ENCODE data around the gene PRMT7.

DNA sequence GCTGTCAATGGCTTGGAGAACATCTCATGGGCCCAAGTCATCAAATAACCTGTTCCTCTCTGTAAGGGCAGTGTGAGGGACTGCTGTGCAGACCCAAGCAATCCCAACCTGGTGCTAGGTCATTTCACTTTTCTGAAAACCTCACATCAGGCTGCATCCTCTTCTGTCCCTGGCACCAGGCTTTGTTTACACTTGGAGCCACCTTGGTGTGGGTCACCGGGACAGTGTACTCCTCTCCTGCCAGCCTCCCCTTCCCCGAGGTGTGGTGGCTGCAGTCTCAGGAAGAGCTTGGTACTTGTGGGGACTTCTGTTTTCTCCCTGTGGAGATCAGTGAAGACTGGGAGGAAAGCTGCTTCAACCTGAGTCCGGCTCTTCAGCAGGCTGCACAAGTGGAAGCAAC, 12.5 kb upstream of the PRMT7 start:
- TF ChIP-seq, protein P1, sequence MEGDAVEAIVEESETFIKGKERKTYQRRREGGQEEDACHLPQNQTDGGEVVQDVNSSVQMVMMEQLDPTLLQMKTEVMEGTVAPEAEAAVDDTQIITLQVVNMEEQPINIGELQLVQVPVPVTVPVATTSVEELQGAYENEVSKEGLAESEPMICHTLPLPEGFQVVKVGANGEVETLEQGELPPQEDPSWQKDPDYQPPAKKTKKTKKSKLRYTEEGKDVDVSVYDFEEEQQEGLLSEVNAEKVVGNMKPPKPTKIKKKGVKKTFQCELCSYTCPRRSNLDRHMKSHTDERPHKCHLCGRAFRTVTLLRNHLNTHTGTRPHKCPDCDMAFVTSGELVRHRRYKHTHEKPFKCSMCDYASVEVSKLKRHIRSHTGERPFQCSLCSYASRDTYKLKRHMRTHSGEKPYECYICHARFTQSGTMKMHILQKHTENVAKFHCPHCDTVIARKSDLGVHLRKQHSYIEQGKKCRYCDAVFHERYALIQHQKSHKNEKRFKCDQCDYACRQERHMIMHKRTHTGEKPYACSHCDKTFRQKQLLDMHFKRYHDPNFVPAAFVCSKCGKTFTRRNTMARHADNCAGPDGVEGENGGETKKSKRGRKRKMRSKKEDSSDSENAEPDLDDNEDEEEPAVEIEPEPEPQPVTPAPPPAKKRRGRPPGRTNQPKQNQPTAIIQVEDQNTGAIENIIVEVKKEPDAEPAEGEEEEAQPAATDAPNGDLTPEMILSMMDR (optimal IDR thresholded peaks at IDR 0.05 in 1 of 3, IDR thresholded peaks at IDR 0.05 in 1 of 3, conservative IDR thresholded peaks at IDR 0.05 in 1 of 3; ENCODE audit: extremely low read depth in 1 of 3, insufficient read depth in 2 of 3, low read length in 3 of 3), result no peak
- TF ChIP-seq EZH2 (IDR thresholded peaks at IDR 0.05; ENCODE audit: low read length), result no peak

All from keratinocyte (primary cell).